SK-N-SH (cell line): ENCODE data around the gene TMEM187. TPM values are rescaled to one million over a fixed set of nuclear protein-coding genes. Genes with fewer than 3 reads are reported as not detected.

Experiments
- CTCF ChIA-PET: fragments of 300-600, 350-600 bp; formaldehyde crosslinking; extraction: SDS; loops from one replicate; lab custom pipeline; 2021; lab: Yijun Ruan, JAX
- POLR2A ChIA-PET: fragments of 350-600 bp; sonication (Branson Sonifier 250); formaldehyde crosslinking; extraction: SDS; loops from one replicate; lab custom pipeline; 2020; ENCODE audit warnings: antibody characterized with exemption, inconsistent platforms; lab: Yijun Ruan, JAX
- DNase-seq: peaks from one replicate; pipeline ENCODE4 v3.0.0; 2012
- H2AFZ ChIP-seq: fragments of 200-600 bp; sonication (generic); 2 replicates; pipeline ENCODE4 v1.8.1; 2016; ENCODE audit warnings: antibody characterized with exemption, mild to moderate bottlenecking, low read depth
- H3F3A ChIP-seq: fragments of 200-600 bp; sonication (generic); replicated peaks from 2 replicates; pipeline ENCODE3; 2016; ENCODE audit warnings: antibody characterized with exemption, mild to moderate bottlenecking; ENCODE audit not compliant: insufficient read depth
- H3K27ac ChIP-seq, 2 experiments: fragments of 200-500 bp in 1 of 2; fragments of 200-600 bp in 1 of 2; sonication (Bioruptor generic) in 1 of 2; sonication (generic), shearing (Covaris generic) in 1 of 2; 2 replicates each; pipeline versions ENCODE4 v1.5.1 to v1.6.1; 2014 to 2016; ENCODE audit warnings: low read depth in 2 of 2, inconsistent platforms in 1 of 2, low read length in 1 of 2, mild to moderate bottlenecking in 1 of 2, mixed read lengths in 1 of 2
- H3K27me3 ChIP-seq: fragments of 200-600 bp; sonication (generic), shearing (Covaris generic); 2 replicates; pipeline ENCODE4 v1.6.1; 2016; ENCODE audit warnings: mixed run types; ENCODE audit not compliant: insufficient read depth
- H3K36me3 ChIP-seq, 2 experiments: fragments of 200-500 bp in 1 of 2; fragments of 200-600 bp in 1 of 2; sonication (Bioruptor generic) in 1 of 2; sonication (generic) in 1 of 2; replicated peaks in 1 of 2; 2 replicates each; pipeline versions ENCODE3 to v1.5.1; 2014 to 2016; ENCODE audit warnings: low read length in 1 of 2, mild to moderate bottlenecking in 1 of 2; ENCODE audit not compliant: insufficient read depth in 2 of 2, control insufficient read depth in 1 of 2
- H3K4me1 ChIP-seq, 2 experiments: fragments of 200-500 bp in 1 of 2; fragments of 200-600 bp in 1 of 2; sonication (Bioruptor generic) in 1 of 2; sonication (generic), shearing (Covaris generic) in 1 of 2; 2 replicates each; pipeline versions ENCODE4 v1.5.1 to v1.6.1; 2014 to 2016; ENCODE audit warnings: low read depth in 1 of 2, low read length in 1 of 2, mixed run types in 1 of 2; ENCODE audit not compliant: insufficient read depth in 2 of 2, control insufficient read depth in 1 of 2
- H3K4me2 ChIP-seq: fragments of 200-600 bp; sonication (generic), shearing (Covaris generic); 2 replicates; pipeline ENCODE4 v1.6.1; 2017; ENCODE audit warnings: mixed run types
- H3K4me3 ChIP-seq, 2 experiments: fragments of 200-500 bp in 1 of 2; fragments of 200-600 bp in 1 of 2; sonication (Bioruptor generic) in 1 of 2; sonication (generic), shearing (Covaris generic) in 1 of 2; 2 replicates each; pipeline versions ENCODE4 v1.5.1 to v1.8.1; 2014 to 2016; ENCODE audit warnings: low read depth in 2 of 2, inconsistent platforms in 1 of 2, low read length in 1 of 2, mild to moderate bottlenecking in 1 of 2, mixed read lengths in 1 of 2, moderate library complexity in 1 of 2
- H3K79me2 ChIP-seq: fragments of 200-600 bp; sonication (generic); 2 replicates; pipeline ENCODE4 v1.8.1; 2017; ENCODE audit warnings: mild to moderate bottlenecking; ENCODE audit not compliant: insufficient read depth
- H3K9ac ChIP-seq: fragments of 200-600 bp; sonication (generic); 2 replicates; pipeline ENCODE4 v1.6.1; 2017; ENCODE audit warnings: mixed run types
- H3K9me2 ChIP-seq: fragments of 200-600 bp; sonication (generic); 2 replicates; pipeline ENCODE4 v1.6.1; 2017; ENCODE audit warnings: mixed run types
- H3K9me3 ChIP-seq: fragments of 200-600 bp; sonication (generic); 2 replicates; pipeline ENCODE4 v1.6.1; 2017; ENCODE audit warnings: mixed run types, mild to moderate bottlenecking, moderate library complexity
- H4K20me1 ChIP-seq: fragments of 200-600 bp; sonication (generic); 2 replicates; pipeline ENCODE4 v1.6.1; 2017; ENCODE audit warnings: mild to moderate bottlenecking, mixed run types; ENCODE audit not compliant: insufficient read depth
- EP300 ChIP-seq, 2 experiments: IDR thresholded peaks; 2 replicates each; pipeline versions ENCODE4 v1.4.0 to v1.6.1; 2012; ENCODE audit warnings: borderline replicate concordance in 1 of 2, low read depth in 1 of 2, low read length in 1 of 2
- FOSL2 ChIP-seq: IDR thresholded peaks from 2 replicates; pipeline ENCODE4 v1.4.0; 2012; ENCODE audit warnings: low read depth, mild to moderate bottlenecking, moderate library complexity, borderline replicate concordance
- GABPA ChIP-seq: IDR thresholded peaks from 2 replicates; pipeline ENCODE4 v1.4.0; 2012; ENCODE audit warnings: low read depth, mild to moderate bottlenecking
- MEF2A ChIP-seq: IDR thresholded peaks from 2 replicates; pipeline ENCODE4 v1.4.0; 2012; ENCODE audit warnings: low read depth, borderline replicate concordance
- RXRA ChIP-seq: IDR thresholded peaks from 2 replicates; pipeline ENCODE4 v1.4.0; 2012; ENCODE audit warnings: low read depth, mild to moderate bottlenecking, borderline replicate concordance
- SIN3A ChIP-seq: IDR thresholded peaks from 2 replicates; pipeline ENCODE4 v1.6.1; 2012; ENCODE audit warnings: low read depth, mild to moderate bottlenecking, low read length, moderate library complexity, borderline replicate concordance
- TEAD4 ChIP-seq: IDR thresholded peaks from 2 replicates; pipeline ENCODE4 v1.4.0; 2012; ENCODE audit warnings: mild to moderate bottlenecking, borderline replicate concordance; ENCODE audit not compliant: insufficient read depth
- whole genome bisulfite sequencing: methylation state at CpG from one replicate; pipeline ENCODE4 v1.1.6; 2017; ENCODE audit warnings: low lambda C conversion rate; 5-methylcytosine and 5-hydroxymethylcytosine counted together
- polyA plus RNA-seq, 3 experiments: library from polyadenylated mRNA; depleted of rRNA; stranded (reverse); fragments of >200 nt; gene quantifications; 2 replicates each; pipeline ENCODE4 v1.2.3, GENCODE V29; 2012
- TF ChIP-seq, protein P1 (sequence below): IDR thresholded peaks from 2 replicates; pipeline ENCODE4 v1.4.0; 2012; ENCODE audit warnings: low read depth
- TF ChIP-seq, protein P2 (sequence below): IDR thresholded peaks from 2 replicates; pipeline ENCODE4 v1.6.1; 2012; ENCODE audit warnings: mild to moderate bottlenecking, low read depth, low read length, moderate library complexity
- TF ChIP-seq, protein P3 (sequence below): IDR thresholded peaks from 2 replicates; pipeline ENCODE4; 2012
- TF ChIP-seq, protein P4 (sequence below): IDR thresholded peaks from 2 replicates; pipeline ENCODE4 v1.4.0; 2012; ENCODE audit warnings: low read depth, borderline replicate concordance
- TF ChIP-seq, protein P5 (sequence below): fragments of 200-600 bp; sonication (generic); IDR thresholded peaks from 2 replicates; pipeline ENCODE4 v1.6.1; 2017; ENCODE audit warnings: antibody characterized with exemption, mild to moderate bottlenecking, moderate library complexity

Gene TMEM187
- polyA plus RNA-seq, 1 of the 3 experiments (the other 2 are of a cell fraction) = 10.9 TPM

DNA sequence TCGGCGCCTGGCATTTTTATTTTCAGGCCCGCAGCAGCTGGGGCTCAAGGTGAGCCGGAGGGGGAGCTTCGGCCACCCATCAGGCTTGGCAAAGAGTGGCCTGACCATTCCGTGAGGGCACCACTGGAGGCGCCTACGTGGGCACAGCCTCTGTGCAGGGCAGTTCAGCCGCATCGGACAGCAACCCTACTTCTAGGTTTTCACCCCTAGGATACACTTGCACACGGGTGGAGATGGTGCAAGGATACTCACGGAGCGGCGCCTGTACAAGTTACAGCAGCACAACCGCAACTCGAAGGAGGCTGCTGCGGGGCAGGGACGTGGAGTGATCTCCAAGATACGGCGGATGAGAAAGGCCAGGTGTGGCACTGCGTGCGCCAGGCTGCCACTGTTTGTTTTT lies 11.8 kb upstream of the TMEM187 start:
- CTCF ChIA-PET = interaction anchor here (11.6 kb wide), 1 partner anchor 12 kb away, joined by 179 read pairs; the partner anchor contains the start of gene RENBP
- peaks cover 12 to 88% of the 10 kb centered on the region in 2 experiments for H3K36me3 ChIP-seq

More for the DNA sequence above, 11.8 kb upstream of the TMEM187 start:
- Histone ChIP-seq H2AFZ (no peak overlapping the region), H3K27me3 (no peaks in the 10 kb centered on the region), H3K79me2 (peaks cover 37% of the 10 kb centered on the region), H3K9me2 (no peaks in the 10 kb centered on the region), H3K9me3 (no peaks in the 10 kb centered on the region), H3K4me1 (no peaks in the 10 kb centered on the region), H3K4me3 (no peak overlapping the region), H3K4me2 (no peak overlapping the region), H3K9ac (no peak overlapping the region), H3K27ac (no peak overlapping the region), H3F3A (no peaks in the 10 kb centered on the region), H4K20me1 (peaks cover 44% of the 10 kb centered on the region)
- POLR2A ChIA-PET = interaction anchor here (0.6 kb wide), 1 partner anchor 9 kb away, joined by 3 read pairs; no protein-coding TSS in a partner anchor
- TF ChIP-seq FOSL2 (no peak), TEAD4 (no peak), RXRA (no peak), GABPA (no peak), EP300 (IDR thresholded peaks at IDR 0.05; ENCODE audit: borderline replicate concordance in 1 of 2, low read depth in 1 of 2, low read length in 1 of 2) (no peak), SIN3A (no peak), MEF2A (no peak)
- TF ChIP-seq, protein P1, sequence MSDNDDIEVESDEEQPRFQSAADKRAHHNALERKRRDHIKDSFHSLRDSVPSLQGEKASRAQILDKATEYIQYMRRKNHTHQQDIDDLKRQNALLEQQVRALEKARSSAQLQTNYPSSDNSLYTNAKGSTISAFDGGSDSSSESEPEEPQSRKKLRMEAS = no peak
- TF ChIP-seq, protein P2, sequence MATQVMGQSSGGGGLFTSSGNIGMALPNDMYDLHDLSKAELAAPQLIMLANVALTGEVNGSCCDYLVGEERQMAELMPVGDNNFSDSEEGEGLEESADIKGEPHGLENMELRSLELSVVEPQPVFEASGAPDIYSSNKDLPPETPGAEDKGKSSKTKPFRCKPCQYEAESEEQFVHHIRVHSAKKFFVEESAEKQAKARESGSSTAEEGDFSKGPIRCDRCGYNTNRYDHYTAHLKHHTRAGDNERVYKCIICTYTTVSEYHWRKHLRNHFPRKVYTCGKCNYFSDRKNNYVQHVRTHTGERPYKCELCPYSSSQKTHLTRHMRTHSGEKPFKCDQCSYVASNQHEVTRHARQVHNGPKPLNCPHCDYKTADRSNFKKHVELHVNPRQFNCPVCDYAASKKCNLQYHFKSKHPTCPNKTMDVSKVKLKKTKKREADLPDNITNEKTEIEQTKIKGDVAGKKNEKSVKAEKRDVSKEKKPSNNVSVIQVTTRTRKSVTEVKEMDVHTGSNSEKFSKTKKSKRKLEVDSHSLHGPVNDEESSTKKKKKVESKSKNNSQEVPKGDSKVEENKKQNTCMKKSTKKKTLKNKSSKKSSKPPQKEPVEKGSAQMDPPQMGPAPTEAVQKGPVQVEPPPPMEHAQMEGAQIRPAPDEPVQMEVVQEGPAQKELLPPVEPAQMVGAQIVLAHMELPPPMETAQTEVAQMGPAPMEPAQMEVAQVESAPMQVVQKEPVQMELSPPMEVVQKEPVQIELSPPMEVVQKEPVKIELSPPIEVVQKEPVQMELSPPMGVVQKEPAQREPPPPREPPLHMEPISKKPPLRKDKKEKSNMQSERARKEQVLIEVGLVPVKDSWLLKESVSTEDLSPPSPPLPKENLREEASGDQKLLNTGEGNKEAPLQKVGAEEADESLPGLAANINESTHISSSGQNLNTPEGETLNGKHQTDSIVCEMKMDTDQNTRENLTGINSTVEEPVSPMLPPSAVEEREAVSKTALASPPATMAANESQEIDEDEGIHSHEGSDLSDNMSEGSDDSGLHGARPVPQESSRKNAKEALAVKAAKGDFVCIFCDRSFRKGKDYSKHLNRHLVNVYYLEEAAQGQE = no peak
- TF ChIP-seq, protein P3, sequence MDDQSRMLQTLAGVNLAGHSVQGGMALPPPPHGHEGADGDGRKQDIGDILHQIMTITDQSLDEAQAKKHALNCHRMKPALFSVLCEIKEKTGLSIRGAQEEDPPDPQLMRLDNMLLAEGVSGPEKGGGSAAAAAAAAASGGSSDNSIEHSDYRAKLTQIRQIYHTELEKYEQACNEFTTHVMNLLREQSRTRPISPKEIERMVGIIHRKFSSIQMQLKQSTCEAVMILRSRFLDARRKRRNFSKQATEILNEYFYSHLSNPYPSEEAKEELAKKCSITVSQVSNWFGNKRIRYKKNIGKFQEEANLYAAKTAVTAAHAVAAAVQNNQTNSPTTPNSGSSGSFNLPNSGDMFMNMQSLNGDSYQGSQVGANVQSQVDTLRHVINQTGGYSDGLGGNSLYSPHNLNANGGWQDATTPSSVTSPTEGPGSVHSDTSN = no peak
- TF ChIP-seq, protein P4, sequence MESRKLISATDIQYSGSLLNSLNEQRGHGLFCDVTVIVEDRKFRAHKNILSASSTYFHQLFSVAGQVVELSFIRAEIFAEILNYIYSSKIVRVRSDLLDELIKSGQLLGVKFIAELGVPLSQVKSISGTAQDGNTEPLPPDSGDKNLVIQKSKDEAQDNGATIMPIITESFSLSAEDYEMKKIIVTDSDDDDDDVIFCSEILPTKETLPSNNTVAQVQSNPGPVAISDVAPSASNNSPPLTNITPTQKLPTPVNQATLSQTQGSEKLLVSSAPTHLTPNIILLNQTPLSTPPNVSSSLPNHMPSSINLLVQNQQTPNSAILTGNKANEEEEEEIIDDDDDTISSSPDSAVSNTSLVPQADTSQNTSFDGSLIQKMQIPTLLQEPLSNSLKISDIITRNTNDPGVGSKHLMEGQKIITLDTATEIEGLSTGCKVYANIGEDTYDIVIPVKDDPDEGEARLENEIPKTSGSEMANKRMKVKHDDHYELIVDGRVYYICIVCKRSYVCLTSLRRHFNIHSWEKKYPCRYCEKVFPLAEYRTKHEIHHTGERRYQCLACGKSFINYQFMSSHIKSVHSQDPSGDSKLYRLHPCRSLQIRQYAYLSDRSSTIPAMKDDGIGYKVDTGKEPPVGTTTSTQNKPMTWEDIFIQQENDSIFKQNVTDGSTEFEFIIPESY = no peak
- TF ChIP-seq, protein P5, sequence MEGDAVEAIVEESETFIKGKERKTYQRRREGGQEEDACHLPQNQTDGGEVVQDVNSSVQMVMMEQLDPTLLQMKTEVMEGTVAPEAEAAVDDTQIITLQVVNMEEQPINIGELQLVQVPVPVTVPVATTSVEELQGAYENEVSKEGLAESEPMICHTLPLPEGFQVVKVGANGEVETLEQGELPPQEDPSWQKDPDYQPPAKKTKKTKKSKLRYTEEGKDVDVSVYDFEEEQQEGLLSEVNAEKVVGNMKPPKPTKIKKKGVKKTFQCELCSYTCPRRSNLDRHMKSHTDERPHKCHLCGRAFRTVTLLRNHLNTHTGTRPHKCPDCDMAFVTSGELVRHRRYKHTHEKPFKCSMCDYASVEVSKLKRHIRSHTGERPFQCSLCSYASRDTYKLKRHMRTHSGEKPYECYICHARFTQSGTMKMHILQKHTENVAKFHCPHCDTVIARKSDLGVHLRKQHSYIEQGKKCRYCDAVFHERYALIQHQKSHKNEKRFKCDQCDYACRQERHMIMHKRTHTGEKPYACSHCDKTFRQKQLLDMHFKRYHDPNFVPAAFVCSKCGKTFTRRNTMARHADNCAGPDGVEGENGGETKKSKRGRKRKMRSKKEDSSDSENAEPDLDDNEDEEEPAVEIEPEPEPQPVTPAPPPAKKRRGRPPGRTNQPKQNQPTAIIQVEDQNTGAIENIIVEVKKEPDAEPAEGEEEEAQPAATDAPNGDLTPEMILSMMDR = no peak
- 97% methylated on average over 22 of the region's 22 CpGs for WGBS
- DNase-seq = no peak
